Sigmoid colon (tissue), 7 donors: ENCODE results near the gene FBLIM1. TPM values are rescaled to one million over a fixed set of nuclear protein-coding genes. Genes with fewer than 3 reads are reported as not detected.

Experiments used
- DNase-seq: peaks from one replicate; pipeline ENCODE4 v3.0.0-alpha.2; 2019
- H3K27ac ChIP-seq, 4 donors: fragments of 200-600 bp; sonication (generic); one replicate each; pipeline ENCODE4 v1.5.1; 2016 to 2019; ENCODE audit warnings: mild to moderate bottlenecking in 1 of 4
- H3K27me3 ChIP-seq, 3 donors: fragments of 200-600 bp; sonication (generic); one replicate each; pipeline ENCODE4 v1.5.1; 2019; ENCODE audit warnings: mild to moderate bottlenecking in 1 of 3
- H3K36me3 ChIP-seq, 4 donors: fragments of 200-600 bp; sonication (generic); one replicate each; pipeline ENCODE4 v1.5.1; 2016 to 2019
- H3K4me1 ChIP-seq, 4 donors: fragments of 200-600 bp; sonication (generic); one replicate each; pipeline ENCODE4 v1.5.1; 2017 to 2019
- H3K4me3 ChIP-seq, 4 donors: fragments of 200-600 bp; sonication (generic); one replicate each; pipeline ENCODE4 v1.5.1; 2017 to 2019; ENCODE audit warnings: mild to moderate bottlenecking in 2 of 4, moderate library complexity in 1 of 4
- H3K9me3 ChIP-seq, 4 donors: fragments of 200-600 bp in 3 of 4; sonication (generic) in 3 of 4; one replicate each; pipeline versions ENCODE4 v1.5.1 to v1.6.1; 2013 to 2019
- EP300 ChIP-seq, 4 donors: sonication (generic); formaldehyde crosslinking; IDR thresholded peaks; one replicate each; pipeline ENCODE4 v1.6.1; 2017; ENCODE audit warnings: antibody characterized with exemption in 4 of 4
- POLR2A ChIP-seq, 2 donors: fragments of 450-650 bp; IDR thresholded peaks; one replicate each; pipeline ENCODE4 v1.6.1; 2016; ENCODE audit warnings: antibody characterized with exemption in 2 of 2, mild to moderate bottlenecking in 2 of 2, moderate library complexity in 2 of 2
- POLR2AphosphoS5 ChIP-seq, 4 donors: sonication (generic); formaldehyde crosslinking; IDR thresholded peaks; one replicate each; pipeline ENCODE4 v1.6.1; 2017; ENCODE audit warnings: antibody characterized with exemption in 4 of 4
- WGBS, 2 donors: extraction: QIAGEN DNeasy Blood & Tissue Kit; methylation state at CpG; one replicate each; pipeline ENCODE4 v1.1.7; 2013; 5-methylcytosine and 5-hydroxymethylcytosine counted together
- intact Hi-C: fragments of 100-400 bp; cut with DNase I; formaldehyde crosslinking; loops from one replicate; pipeline ENCODE4 v1.15.1; 2023
- polyA plus RNA-seq, 3 donors: library from polyadenylated mRNA; stranded (reverse); fragments of 200-250 nt; gene quantifications; one replicate each; pipeline ENCODE4 v1.2.3, GENCODE V29; 2013
- total RNA-seq, 4 donors: library from RNA; depleted of rRNA; stranded (reverse); fragments of >200 nt; gene quantifications; one replicate each; pipeline ENCODE4 v1.1.0, GENCODE V29; 2016
- TF ChIP-seq, protein P1 (sequence below), 4 experiments: fragments of 450-650 bp in 3 of 4; fragments of 200-600 bp in 1 of 4; IDR thresholded peaks; one replicate each; pipeline ENCODE4 v1.5.1; 2016 to 2019; ENCODE audit warnings: antibody characterized with exemption in 4 of 4, mild to moderate bottlenecking in 3 of 4, moderate library complexity in 2 of 4
- donor health status: healthy with polysubstance abuse.
- donor health status: Bipolar disorder and iron deficiency.
- donor health status: healthy.

FBLIM1 gene
- total and polyA plus RNA-seq, 7 donors = 28.1 to 227 (median 53.2) TPM

DNA sequence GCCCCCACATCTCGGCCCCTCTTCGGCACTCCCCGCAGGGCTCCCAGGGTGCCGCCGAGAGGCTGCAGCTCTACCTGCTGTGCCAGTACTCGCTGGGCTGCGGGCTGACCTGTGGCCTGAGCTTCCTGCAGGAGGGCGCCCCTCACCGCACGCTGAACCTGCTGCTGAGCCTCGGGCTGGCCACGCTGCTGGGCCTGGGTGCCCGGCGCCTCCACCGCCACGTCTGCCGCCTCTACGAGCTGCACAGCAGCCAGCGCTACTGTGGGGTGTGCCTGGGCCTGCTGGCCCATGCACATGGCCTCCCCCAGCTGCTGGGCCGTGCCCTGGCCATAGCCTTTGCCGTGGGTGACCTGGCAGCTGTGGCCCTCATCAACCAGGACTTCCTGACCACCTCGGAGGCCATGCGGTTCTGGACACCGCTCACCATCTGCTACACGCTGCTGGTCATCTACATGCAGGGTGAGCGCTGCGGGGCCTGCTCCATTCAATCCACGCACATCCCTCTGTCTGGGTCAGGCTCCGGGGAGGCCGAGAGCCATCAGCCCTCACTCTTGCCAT, 14.4 kb upstream of the FBLIM1 start:
- H3K27ac ChIP-seq = no peak overlapping the region

DNA sequence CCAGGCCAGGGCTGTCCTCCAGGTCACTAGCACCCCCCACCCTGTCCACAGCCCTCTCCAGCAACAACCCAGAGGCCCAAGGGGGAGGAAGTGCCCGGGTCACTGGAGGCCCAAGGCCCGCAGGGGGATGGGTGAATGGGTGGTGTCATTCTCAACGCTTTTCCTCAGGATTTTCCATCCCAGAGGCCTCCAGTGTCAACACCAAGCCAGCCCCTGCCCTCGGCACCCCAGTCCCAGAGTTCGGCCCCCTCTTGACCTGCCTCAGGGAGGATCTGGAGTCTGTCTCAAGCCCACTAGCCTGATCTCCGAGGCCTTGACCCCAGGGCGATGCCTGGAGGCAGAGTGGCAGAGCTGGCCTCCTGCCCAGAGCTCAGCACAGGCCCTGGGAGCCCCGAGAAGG, 11.2 kb upstream of the FBLIM1 start:
- no peaks in the 10 kb centered on the region for H3K4me1 ChIP-seq
- TF ChIP-seq POLR2A (IDR thresholded peaks at IDR 0.05) (no peak), POLR2AphosphoS5 (IDR thresholded peaks at IDR 0.05) (no peak), EP300 (IDR thresholded peaks at IDR 0.05) (no peak)
- TF ChIP-seq, protein P1, sequence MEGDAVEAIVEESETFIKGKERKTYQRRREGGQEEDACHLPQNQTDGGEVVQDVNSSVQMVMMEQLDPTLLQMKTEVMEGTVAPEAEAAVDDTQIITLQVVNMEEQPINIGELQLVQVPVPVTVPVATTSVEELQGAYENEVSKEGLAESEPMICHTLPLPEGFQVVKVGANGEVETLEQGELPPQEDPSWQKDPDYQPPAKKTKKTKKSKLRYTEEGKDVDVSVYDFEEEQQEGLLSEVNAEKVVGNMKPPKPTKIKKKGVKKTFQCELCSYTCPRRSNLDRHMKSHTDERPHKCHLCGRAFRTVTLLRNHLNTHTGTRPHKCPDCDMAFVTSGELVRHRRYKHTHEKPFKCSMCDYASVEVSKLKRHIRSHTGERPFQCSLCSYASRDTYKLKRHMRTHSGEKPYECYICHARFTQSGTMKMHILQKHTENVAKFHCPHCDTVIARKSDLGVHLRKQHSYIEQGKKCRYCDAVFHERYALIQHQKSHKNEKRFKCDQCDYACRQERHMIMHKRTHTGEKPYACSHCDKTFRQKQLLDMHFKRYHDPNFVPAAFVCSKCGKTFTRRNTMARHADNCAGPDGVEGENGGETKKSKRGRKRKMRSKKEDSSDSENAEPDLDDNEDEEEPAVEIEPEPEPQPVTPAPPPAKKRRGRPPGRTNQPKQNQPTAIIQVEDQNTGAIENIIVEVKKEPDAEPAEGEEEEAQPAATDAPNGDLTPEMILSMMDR (IDR thresholded peaks at IDR 0.05) = no peak
- H3K9me3 ChIP-seq = no peaks in the 10 kb centered on the region
- no peaks in the 10 kb centered on the region for H3K27me3 ChIP-seq
- H3K27ac ChIP-seq = no peak overlapping the region
- H3K4me3 ChIP-seq = no peak overlapping the region
- intact Hi-C loops = no loop called here
- no peak for DNase-seq
- WGBS, 2 donors = 76% methylated on average over 8 of the region's 8 CpGs
- H3K36me3 ChIP-seq = no peaks in the 10 kb centered on the region

More for the DNA sequence above, 14.4 kb upstream of the FBLIM1 start:
- Histone ChIP-seq H3K4me3 (no peak overlapping the region), H3K36me3 (no peaks in the 10 kb centered on the region), H3K4me1 (peaks cover 0 to 5% (median 0%) of the 10 kb centered on the region in 4 donors), H3K9me3 (no peaks in the 10 kb centered on the region), H3K27me3 (no peaks in the 10 kb centered on the region)
- intact Hi-C loops = loop anchor here (5.0 kb wide), 1 partner anchor 147 kb away; no protein-coding TSS in a partner anchor
- DNase-seq = no peak
- 90% methylated on average over 30 of the region's 30 CpGs for WGBS, 2 donors
- TF ChIP-seq, protein P1 (IDR thresholded peaks at IDR 0.05) = no peak
- TF ChIP-seq POLR2AphosphoS5 (IDR thresholded peaks at IDR 0.05) = no peak

DNA sequence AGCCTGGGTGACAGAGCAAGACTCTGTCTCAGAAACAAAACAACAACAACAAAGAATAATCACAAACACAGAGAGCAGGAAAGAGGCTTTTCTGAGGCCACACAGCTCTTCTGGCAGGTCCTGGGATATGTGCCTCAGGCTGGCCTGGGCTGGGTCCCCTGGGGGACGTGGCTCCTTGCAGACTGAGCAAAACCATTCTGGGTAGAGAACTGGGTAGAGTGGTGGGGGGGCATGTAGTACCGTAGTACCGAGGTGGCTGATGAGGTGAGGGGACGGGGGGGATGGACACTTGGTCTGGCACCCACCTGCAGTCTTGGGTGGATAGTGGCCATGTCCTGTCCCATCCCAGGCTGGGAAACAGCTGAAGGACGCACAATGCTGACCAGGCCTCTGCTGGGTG, 10.3 kb upstream of the FBLIM1 start:
- Histone ChIP-seq H3K27ac (no peak overlapping the region), H3K27me3 (no peaks in the 10 kb centered on the region), H3K36me3 (no peaks in the 10 kb centered on the region), H3K4me3 (no peak overlapping the region), H3K9me3 (no peaks in the 10 kb centered on the region), H3K4me1 (no peaks in the 10 kb centered on the region)
- TF ChIP-seq POLR2AphosphoS5 (IDR thresholded peaks at IDR 0.05) (no peak), EP300 (IDR thresholded peaks at IDR 0.05) (no peak), POLR2A (IDR thresholded peaks at IDR 0.05) (no peak)
- TF ChIP-seq, protein P1 (IDR thresholded peaks at IDR 0.05) = no peak
- intact Hi-C loops = no loop called here
- WGBS, 2 donors = 94 to 96% methylated on average over 5 of the region's 5 CpGs
- no peak for DNase-seq

DNA sequence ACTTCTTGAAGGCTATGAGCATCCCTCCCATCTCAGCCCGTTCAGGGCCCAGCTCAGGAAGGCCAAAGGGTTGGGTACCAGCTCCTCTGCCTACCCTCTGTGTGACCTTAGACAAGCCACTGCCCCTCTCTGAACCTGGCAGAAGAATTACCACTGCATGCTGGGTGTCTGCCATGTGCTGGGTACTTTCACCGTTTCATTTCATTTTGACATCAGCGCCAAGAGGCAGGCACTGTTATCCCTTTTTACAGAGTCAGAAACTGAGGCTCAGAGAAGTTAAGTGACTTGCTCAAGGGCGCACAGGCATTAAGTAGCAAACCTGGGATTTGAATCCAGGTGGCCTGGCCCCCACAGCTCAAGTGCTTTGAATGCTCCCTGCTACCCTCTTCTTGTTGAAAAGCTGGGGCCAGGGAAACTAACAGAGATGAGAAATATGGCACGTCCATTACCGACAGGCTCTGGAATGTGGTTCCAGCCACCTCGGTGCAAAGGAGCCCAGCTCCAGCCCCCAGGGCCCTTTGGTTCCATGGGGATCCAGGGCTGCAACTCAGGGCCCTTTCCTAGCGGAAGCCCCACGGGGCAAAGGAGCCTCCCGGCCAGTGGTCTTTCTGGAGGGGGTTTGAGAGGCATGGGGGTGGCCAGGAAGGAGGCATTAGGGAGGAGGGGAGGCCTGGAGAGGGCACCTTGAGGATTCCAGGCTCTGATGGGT, 9.8 kb upstream of the FBLIM1 start:
- H3K4me1 ChIP-seq = no peaks in the 10 kb centered on the region
- H3K9me3 ChIP-seq = no peaks in the 10 kb centered on the region
- intact Hi-C loops = no loop called here
- H3K4me3 ChIP-seq = no peak overlapping the region
- no peak for TF ChIP-seq POLR2AphosphoS5 (IDR thresholded peaks at IDR 0.05)
- TF ChIP-seq POLR2A (IDR thresholded peaks at IDR 0.05) = no peak
- TF ChIP-seq, protein P1 (IDR thresholded peaks at IDR 0.05) = no peak
- no peak for TF ChIP-seq EP300 (IDR thresholded peaks at IDR 0.05)
- H3K27me3 ChIP-seq = no peaks in the 10 kb centered on the region
- WGBS, 2 donors = 91 to 93% methylated on average over 10 of the region's 10 CpGs
- no peaks in the 10 kb centered on the region for H3K36me3 ChIP-seq
- DNase-seq = no peak
- no peak overlapping the region for H3K27ac ChIP-seq
